Stomach (tissue), 4 donors: Measurements from ENCODE around the gene CYTH1.

Experiments used
- CTCF ChIP-seq, 7 experiments: fragments of 450-650 bp in 4 of 7; fragments of 200-600 bp in 3 of 7; sonication (generic) in 3 of 7; IDR thresholded peaks; one replicate each; pipeline ENCODE4 v1.5.1; 2016 to 2019; ENCODE audit warnings: antibody characterized with exemption in 7 of 7, control low read depth in 2 of 7, mild to moderate bottlenecking in 1 of 7
- POLR2A ChIP-seq, 4 donors: fragments of 450-650 bp; IDR thresholded peaks; one replicate each; pipeline ENCODE4 v1.6.1; 2016; ENCODE audit warnings: antibody characterized with exemption in 4 of 4, control low read depth in 2 of 4, mild to moderate bottlenecking in 1 of 4, moderate library complexity in 1 of 4
- POLR2AphosphoS5 ChIP-seq, 3 donors: sonication (generic); formaldehyde crosslinking; IDR thresholded peaks; one replicate each; pipeline ENCODE4 v1.6.1; 2016; ENCODE audit warnings: antibody characterized with exemption in 3 of 3

GRCh38 chr17:78734793-78735641, 47.1 kb downstream of the CYTH1 start:
- TF ChIP-seq CTCF (IDR thresholded peaks at IDR 0.05) (no peak), POLR2AphosphoS5 (IDR thresholded peaks at IDR 0.05) (no peak), POLR2A (IDR thresholded peaks at IDR 0.05) (no peak)
